IMR-90 (cell line): ENCODE data around the gene CORO1C. TPM values are rescaled to one million over a fixed set of nuclear protein-coding genes. Genes with fewer than 3 reads are reported as not detected.

Source experiments
- ATAC-seq: fragments of 200-7000 bp; cut with Tn5 transposase; 2 replicates; pipeline ENCODE4 v1.9.1; 2020; ENCODE audit warnings: low read depth, mild to moderate bottlenecking, moderate library complexity
- BruUV-seq: library from RNA; stranded (reverse); fragments of 400-500 nt; replicated peaks from 2 replicates; lab custom pipeline; 2021; lab: Mats Ljungman, UMichigan
- CTCF ChIA-PET: fragments of 300-600 bp; formaldehyde crosslinking; extraction: SDS; loops from one replicate; lab custom pipeline; 2021; ENCODE audit warnings: antibody characterized with exemption; lab: Yijun Ruan, JAX
- POLR2A ChIA-PET: fragments of 300-600 bp; sonication (Branson Sonifier 250); formaldehyde crosslinking; loops from one replicate; lab custom pipeline; 2022; ENCODE audit warnings: antibody characterized with exemption; ENCODE audit not compliant: unreplicated experiment; lab: Charles Lee
- DNase-seq: peaks from one replicate; pipeline ENCODE4 v3.0.0; 2013
- H2AFZ ChIP-seq: replicated peaks from 2 replicates; pipeline ENCODE3; 2013; ENCODE audit warnings: low read length, mild to moderate bottlenecking; ENCODE audit not compliant: poor library complexity
- H2AK5ac ChIP-seq: 2 replicates; pipeline ENCODE4 v1.6.1; 2013; ENCODE audit warnings: low read depth, low read length, inconsistent platforms
- H2AK9ac ChIP-seq: replicated peaks from 2 replicates; pipeline ENCODE3; 2013; ENCODE audit warnings: mild to moderate bottlenecking, low read depth, low read length, moderate library complexity; ENCODE audit not compliant: poor library complexity
- H2BK120ac ChIP-seq: 2 replicates; pipeline ENCODE4 v1.6.1; 2013; ENCODE audit warnings: low read depth, low read length, inconsistent platforms
- H2BK15ac ChIP-seq: 3 replicates; pipeline ENCODE4 v1.6.1; 2013; ENCODE audit warnings: low read depth, low read length, inconsistent platforms
- H2BK20ac ChIP-seq: 2 replicates; pipeline ENCODE4 v1.6.1; 2013; ENCODE audit warnings: low read depth, mild to moderate bottlenecking, inconsistent platforms, low read length, moderate library complexity
- H2BK5ac ChIP-seq: 2 replicates; pipeline ENCODE4 v1.6.1; 2013; ENCODE audit warnings: mild to moderate bottlenecking, low read depth, low read length, inconsistent platforms; ENCODE audit not compliant: poor library complexity, severe bottlenecking
- H3K14ac ChIP-seq: replicated peaks from 2 replicates; pipeline ENCODE4 v1.6.1; 2013; ENCODE audit warnings: low read depth, low read length, inconsistent platforms
- H3K18ac ChIP-seq: 2 replicates; pipeline ENCODE4 v1.6.1; 2013; ENCODE audit warnings: low read depth, low read length, control low read depth
- H3K23ac ChIP-seq: 2 replicates; pipeline ENCODE4 v1.6.1; 2013; ENCODE audit warnings: low read depth, low read length, inconsistent platforms
- H3K27ac ChIP-seq: 2 replicates; pipeline ENCODE4 v1.5.1; 2013; ENCODE audit warnings: mild to moderate bottlenecking, control low read depth, low read length; ENCODE audit not compliant: insufficient read depth
- H3K27me3 ChIP-seq: 2 replicates; pipeline ENCODE4 v1.6.1; 2013; ENCODE audit warnings: low read length; ENCODE audit not compliant: control insufficient read depth, insufficient read depth
- H3K36me3 ChIP-seq: 2 replicates; pipeline ENCODE4 v1.6.1; 2013; ENCODE audit warnings: low read length, mixed read lengths; ENCODE audit not compliant: control insufficient read depth, insufficient read depth
- H3K4ac ChIP-seq: 2 replicates; pipeline ENCODE4 v1.6.1; 2013; ENCODE audit warnings: low read depth, low read length, inconsistent platforms
- H3K4me1 ChIP-seq: 2 replicates; pipeline ENCODE4 v1.6.1; 2013; ENCODE audit warnings: low read length, mixed read lengths; ENCODE audit not compliant: control insufficient read depth, insufficient read depth
- H3K4me2 ChIP-seq: 2 replicates; pipeline ENCODE4 v1.6.1; 2013; ENCODE audit warnings: low read depth, mild to moderate bottlenecking, control low read depth, low read length, moderate library complexity
- H3K4me3 ChIP-seq: 2 replicates; pipeline ENCODE4 v1.5.1; 2013; ENCODE audit warnings: low read depth, mild to moderate bottlenecking, control low read depth, low read length, moderate library complexity; ENCODE audit not compliant: insufficient read depth
- H3K56ac ChIP-seq: 2 replicates; pipeline ENCODE4 v1.6.1; 2013; ENCODE audit warnings: low read length, inconsistent platforms; ENCODE audit not compliant: insufficient read depth; ENCODE audit errors: extremely low read depth
- H3K79me1 ChIP-seq, 2 experiments: 2 replicates each; pipeline ENCODE4 v1.6.1; 2013; ENCODE audit warnings: low read length in 2 of 2, inconsistent platforms in 1 of 2, low read depth in 1 of 2
- H3K9ac ChIP-seq: 2 replicates; pipeline ENCODE4 v1.6.1; 2013; ENCODE audit warnings: low read depth, low read length, control low read depth
- H3K9me1 ChIP-seq: 2 replicates; pipeline ENCODE4 v1.6.1; 2013; ENCODE audit warnings: low read length, inconsistent platforms; ENCODE audit not compliant: insufficient read depth
- H3K9me3 ChIP-seq: 2 replicates; pipeline ENCODE4 v1.6.1; 2013; ENCODE audit warnings: low read length; ENCODE audit not compliant: control insufficient read depth, insufficient read depth
- H4K20me1 ChIP-seq: 2 replicates; pipeline ENCODE4 v1.6.1; 2013; ENCODE audit warnings: low read length, inconsistent platforms; ENCODE audit not compliant: insufficient read depth
- H4K5ac ChIP-seq: 2 replicates; pipeline ENCODE4 v1.6.1; 2013; ENCODE audit warnings: mild to moderate bottlenecking, low read depth, low read length, control low read depth
- H4K8ac ChIP-seq, 2 experiments: 2 replicates each; pipeline ENCODE4 v1.6.1; 2013; ENCODE audit warnings: low read depth in 2 of 2, low read length in 2 of 2, control low read depth in 1 of 2, inconsistent platforms in 1 of 2
- H4K91ac ChIP-seq: 2 replicates; pipeline ENCODE4 v1.6.1; 2013; ENCODE audit warnings: low read depth, low read length, inconsistent platforms; ENCODE audit not compliant: insufficient read depth
- BHLHE40 ChIP-seq: fragments of 150-350 bp; IDR thresholded peaks from 2 replicates; pipeline ENCODE4 v1.6.1; 2016; ENCODE audit warnings: mild to moderate bottlenecking, low read depth, low read length
- CEBPB ChIP-seq: IDR thresholded peaks from 2 replicates; pipeline ENCODE4 v1.6.1; 2012; ENCODE audit warnings: low read depth, low read length, improper control_type of control experiment
- CHD1 ChIP-seq: IDR thresholded peaks from 2 replicates; pipeline ENCODE4 v1.6.1; 2012; ENCODE audit warnings: low read depth, low read length, improper control_type of control experiment
- CTCF ChIP-seq: conservative IDR thresholded peaks from 2 replicates; pipeline ENCODE4 v1.5.1; 2012; ENCODE audit warnings: mild to moderate bottlenecking, low read depth, low read length, improper control_type of control experiment
- FOS ChIP-seq: fragments of 150-350 bp; IDR thresholded peaks from 2 replicates; pipeline ENCODE4 v1.6.1; 2016; ENCODE audit warnings: low read depth, low read length
- MAFK ChIP-seq: IDR thresholded peaks from 2 replicates; pipeline ENCODE4 v1.6.1; 2012; ENCODE audit warnings: low read depth, low read length, improper control_type of control experiment
- MAZ ChIP-seq: IDR thresholded peaks from 2 replicates; pipeline ENCODE4 v1.6.1; 2012; ENCODE audit warnings: low read depth, mild to moderate bottlenecking, low read length, improper control_type of control experiment, moderate library complexity, borderline replicate concordance
- NFE2L2 ChIP-seq: fragments of 150-350 bp; IDR thresholded peaks from 2 replicates; pipeline ENCODE4 v1.6.1; 2016; ENCODE audit warnings: low read depth, mild to moderate bottlenecking, low read length
- POLR2A ChIP-seq: IDR thresholded peaks from 2 replicates; pipeline ENCODE4 v1.6.1; 2012; ENCODE audit warnings: mild to moderate bottlenecking, low read depth, low read length
- RAD21 ChIP-seq: IDR thresholded peaks from 2 replicates; pipeline ENCODE4 v1.6.1; 2012; ENCODE audit warnings: low read length, improper control_type of control experiment
- RFX5 ChIP-seq: IDR thresholded peaks from 2 replicates; pipeline ENCODE4 v1.8.0; 2012; ENCODE audit warnings: low read depth, mild to moderate bottlenecking, low read length, moderate library complexity
- SMC3 ChIP-seq: fragments of 150-350 bp; IDR thresholded peaks from 2 replicates; pipeline ENCODE4 v1.6.1; 2016; ENCODE audit warnings: low read depth, mild to moderate bottlenecking, antibody characterized with exemption, low read length, moderate library complexity
- USF2 ChIP-seq: fragments of 150-350 bp; IDR thresholded peaks from 2 replicates; pipeline ENCODE4 v1.6.1; 2017; ENCODE audit warnings: mild to moderate bottlenecking, antibody characterized with exemption, low read length, low read depth
- WGBS, 2 experiments: methylation state at CpG; one replicate each; pipeline versions ENCODE4 v1.1.5 to v1.1.7; 2013; ENCODE audit warnings: missing lambda C conversion rate in 2 of 2; ENCODE audit not compliant: insufficient read length in 1 of 2; ENCODE audit errors: extremely low coverage in 2 of 2; 5-methylcytosine and 5-hydroxymethylcytosine counted together
- dilution Hi-C: fragments of 300-500 bp; cut with HindIII; formaldehyde crosslinking; loops from one replicate; pipeline ENCODE4 v1.14.3; 2018; ENCODE audit warnings: low sequenced_read_pairs; ENCODE audit not compliant: unreplicated experiment
- in situ Hi-C: fragments of 300-500 bp; cut with MboI; formaldehyde crosslinking; loops from 3 replicates; pipeline ENCODE4 v1.14.3; 2019; ENCODE audit warnings: low sequenced_read_pairs, inconsistent platforms, mixed read lengths
- intact Hi-C: fragments of 100-400 bp; cut with micrococcal nuclease; formaldehyde crosslinking; loops from 2 replicates; pipeline ENCODE4 v1.10.0; 2022
- polyA plus RNA-seq, 3 experiments: library from polyadenylated mRNA; depleted of rRNA; stranded (reverse); fragments of >200 nt; gene quantifications; 2 replicates each; pipeline ENCODE4 v1.2.3, GENCODE V29; 2012; ENCODE audit warnings: low replicate concordance in 1 of 3
- total RNA-seq: library from RNA; depleted of rRNA; stranded (reverse); fragments of >200 nt; gene quantifications from 2 replicates; pipeline ENCODE4 v1.2.3, GENCODE V29; 2012

Gene CORO1C
- total and polyA plus RNA-seq, 2 of the 4 experiments (the other 2 are of a cell fraction) = 675 to 1,100 TPM

DNA sequence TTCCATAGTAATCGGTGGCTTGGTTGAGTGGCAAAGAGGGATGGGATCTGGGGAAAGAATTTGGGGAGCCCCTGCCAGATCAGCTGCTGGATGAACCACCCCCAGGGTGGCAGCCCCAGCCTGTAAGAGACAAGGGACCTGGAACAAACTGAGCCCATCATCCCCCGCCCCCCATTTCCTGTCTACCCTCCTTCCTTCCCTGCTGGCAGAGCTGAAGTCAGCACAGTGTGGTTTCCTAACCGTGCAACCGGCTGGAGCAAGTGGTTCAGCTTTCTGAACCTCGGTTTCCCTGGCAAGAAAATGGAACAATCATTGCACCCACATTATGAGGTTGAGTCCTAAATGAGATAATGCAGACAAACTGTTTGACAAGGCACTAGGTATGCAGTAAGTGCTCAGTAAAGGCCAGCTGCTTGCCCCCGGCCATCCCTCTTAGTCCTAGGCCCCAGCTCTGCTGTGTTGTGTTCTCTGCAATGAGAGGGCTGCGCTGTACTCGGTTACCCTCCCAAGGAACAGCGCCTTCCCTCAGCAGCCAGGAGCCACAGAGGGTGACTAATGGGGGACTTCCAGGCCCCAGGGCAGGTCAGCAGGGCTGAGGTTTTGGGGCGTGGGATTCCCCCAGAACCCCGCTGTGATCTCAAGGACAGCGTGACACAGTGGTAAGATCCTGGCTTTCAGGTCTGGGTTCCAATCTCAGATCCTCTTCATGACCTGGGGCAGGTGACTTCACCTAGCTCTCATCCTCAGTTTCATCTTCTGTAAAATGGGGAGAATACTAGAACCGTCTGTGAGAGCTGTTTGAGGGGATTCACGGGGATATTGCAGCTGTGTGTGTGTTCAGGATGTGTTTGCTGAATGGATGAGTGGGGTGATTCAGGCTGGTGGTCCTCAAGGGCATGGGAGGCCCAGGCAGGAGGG is 114.1 kb downstream of the CORO1C start (continued):
- no peak for TF ChIP-seq USF2
- TF ChIP-seq BHLHE40 = no peak

GRCh38 chr12:108616359-108616758 is 115.0 kb downstream of the CORO1C start:
- no peak overlapping the region for H3K4ac ChIP-seq
- H4K91ac ChIP-seq = no peak overlapping the region
- H3K27me3 ChIP-seq = no peaks in the 10 kb centered on the region
- H2BK120ac ChIP-seq = no peak overlapping the region
- peaks cover 0 to 5% of the 10 kb centered on the region in 2 experiments; a peak in 1 of 4 replicates for H3K79me1 ChIP-seq
- H3K9ac ChIP-seq = no peak overlapping the region
- in situ Hi-C loops = loop anchor here (5.0 kb wide), 1 partner anchor 49 kb away; no protein-coding TSS in a partner anchor
- H3K9me3 ChIP-seq = peaks cover 3% of the 10 kb centered on the region; the same call in 1 of the 2 replicates
- intact Hi-C loops = no loop called here
- H2AK5ac ChIP-seq = no peak overlapping the region
- ATAC-seq = no peak
- peaks cover 6% of the 10 kb centered on the region for H3K4me1 ChIP-seq
- H2BK5ac ChIP-seq = no peak overlapping the region
- H3K27ac ChIP-seq = no peak overlapping the region
- ChIA-PET CTCF (no interaction called here), POLR2A (no interaction called here)
- no peak overlapping the region for H4K8ac ChIP-seq
- H3K4me2 ChIP-seq = no peak overlapping the region
- BruUV-seq = no TSS peak
- no peak for DNase-seq
- H3K9me1 ChIP-seq = peaks cover 6% of the 10 kb centered on the region; the same call in 1 of the 2 replicates
- H2BK20ac ChIP-seq = no peak overlapping the region
- no peak overlapping the region for H2BK15ac ChIP-seq
- no peak overlapping the region for H4K5ac ChIP-seq
- 91 to 100% methylated on average over 1 to 2 of the region's 2 CpGs for WGBS, 2 experiments
- no peaks in the 10 kb centered on the region for H3K36me3 ChIP-seq
- no peak overlapping the region for H3K14ac ChIP-seq
- no peaks in the 10 kb centered on the region for H4K20me1 ChIP-seq
- dilution Hi-C loops = no loop called here
- H2AFZ ChIP-seq = no peak overlapping the region
- no peak overlapping the region for H2AK9ac ChIP-seq
- no peak overlapping the region for H3K4me3 ChIP-seq
- H3K23ac ChIP-seq = no peak overlapping the region
- no peak overlapping the region for H3K18ac ChIP-seq
- H3K56ac ChIP-seq = no peak overlapping the region
- TF ChIP-seq MAZ = no peak
- TF ChIP-seq RAD21 = no peak
- no peak for TF ChIP-seq NFE2L2
- TF ChIP-seq MAFK = no peak
- TF ChIP-seq CHD1 = no peak
- TF ChIP-seq CEBPB = no peak
- no peak for TF ChIP-seq POLR2A
- no peak for TF ChIP-seq USF2
- no peak for TF ChIP-seq RFX5
- no peak for TF ChIP-seq BHLHE40
- no peak for TF ChIP-seq SMC3
- no peak for TF ChIP-seq CTCF
- no peak for TF ChIP-seq FOS
